SK-N-MC (cell line): Measurements from ENCODE around the gene SULT1C2.

Experiments
- DNase-seq: peaks from one replicate; pipeline ENCODE4 v3.0.0-alpha.2; 2011; ENCODE audit warnings: low read depth, low spot score
- H3K27ac ChIP-seq: fragments of 200-600 bp; sonication (generic); 2 replicates; pipeline ENCODE4 v1.5.1; 2016; ENCODE audit warnings: mixed run types
- H3K36me3 ChIP-seq: fragments of 200-600 bp; sonication (generic); 2 replicates; pipeline ENCODE4 v1.6.1; 2017; ENCODE audit warnings: antibody characterized with exemption, low read length, mixed read lengths; ENCODE audit not compliant: insufficient read depth
- H3K4me3 ChIP-seq: fragments of 200-600 bp; sonication (generic); 2 replicates; pipeline ENCODE4 v1.5.1; 2016
- H3K9ac ChIP-seq: fragments of 200-600 bp; sonication (generic); 2 replicates; pipeline ENCODE4 v1.8.0; 2017; ENCODE audit warnings: mixed run types, mixed read lengths; ENCODE audit not compliant: insufficient read length
- H3K9me3 ChIP-seq: fragments of 200-600 bp; sonication (generic); 2 replicates; pipeline ENCODE4 v1.6.1; 2017; ENCODE audit warnings: low read depth, mild to moderate bottlenecking, antibody characterized with exemption, low read length, moderate library complexity, mixed read lengths
- EZH2 ChIP-seq: fragments of 200-600 bp; sonication (generic); IDR thresholded peaks from one replicate; pipeline ENCODE4 v1.6.1; 2017; ENCODE audit warnings: antibody characterized with exemption
- FOXP2 ChIP-seq: optimal IDR thresholded peaks from 2 replicates; pipeline ENCODE3; 2011; ENCODE audit warnings: mild to moderate bottlenecking, moderate library complexity; ENCODE audit not compliant: insufficient read depth; ENCODE audit errors: extremely low read length, control extremely low read depth
- POLR2AphosphoS5 ChIP-seq: IDR thresholded peaks from 2 replicates; pipeline ENCODE4 v1.6.1; 2012; ENCODE audit warnings: mild to moderate bottlenecking, low read depth, low read length, borderline replicate concordance

SULT1C2 gene

DNA sequence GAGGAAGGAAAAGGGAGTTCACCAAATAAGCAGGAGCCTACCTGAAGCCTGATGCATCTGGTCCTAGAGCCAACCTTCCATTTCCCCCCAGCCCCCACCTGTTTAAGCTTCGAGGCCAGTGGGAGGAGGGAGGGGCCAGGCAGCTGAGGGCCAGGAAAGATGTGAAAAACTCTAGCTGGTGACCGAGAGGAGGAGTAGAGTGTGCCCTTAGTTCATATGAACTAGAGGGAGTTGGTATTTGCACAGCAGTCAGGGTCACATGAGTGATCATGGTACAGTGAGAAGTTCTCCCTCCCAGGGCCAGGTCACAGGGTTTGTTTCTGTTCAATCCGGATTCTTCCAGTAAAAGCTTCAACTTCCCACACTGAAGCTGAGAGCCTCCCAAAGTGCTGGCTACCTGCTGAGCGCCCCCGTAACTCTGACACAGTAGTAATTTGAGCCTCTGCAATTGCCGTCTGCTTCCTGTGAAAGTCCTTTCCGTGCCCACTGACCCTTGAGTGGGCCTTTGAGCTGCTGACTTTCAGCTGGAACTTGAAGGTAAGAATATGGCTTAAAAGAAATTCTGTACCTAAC is at the start of gene SULT1C2:
TSS of gene SULT1C2 (plus strand) at position 362 of the 573 bp plus-strand sequence. CDS start 4,773 bp downstream, outside the sequence.
- Histone ChIP-seq H3K36me3 (no peaks in the 10 kb centered on the region), H3K4me3 (no peak within 1 kb of the TSS), H3K9ac (no peak within 1 kb of the TSS), H3K27ac (no peak within 1 kb of the TSS), H3K9me3 (no peaks in the 10 kb centered on the region)
- no peak for TF ChIP-seq EZH2
- no peak for TF ChIP-seq POLR2AphosphoS5
- TF ChIP-seq FOXP2, result no peak
- no peak for DNase-seq

- Histone ChIP-seq H3K36me3 (no peaks in the 10 kb centered on the region), H3K27ac (no peak within 1 kb of the TSS), H3K9me3 (no peaks in the 10 kb centered on the region), H3K9ac (no peak within 1 kb of the TSS), H3K4me3 (no peak within 1 kb of the TSS)
- DNase-seq, result no peak
- TF ChIP-seq EZH2, result no peak
- no peak for TF ChIP-seq POLR2AphosphoS5
- no peak for TF ChIP-seq FOXP2
These were observed 48.9 kb upstream of the SULT1C2 start, which contains the start of gene SULT1C3 for GRCh38 chr2:108239786-108240185. Gene SULT1C3, plus strand, starts transcription at chr2:108239968. Its CDS starts 7,227 bp downstream, at chr2:108247195.

DNA sequence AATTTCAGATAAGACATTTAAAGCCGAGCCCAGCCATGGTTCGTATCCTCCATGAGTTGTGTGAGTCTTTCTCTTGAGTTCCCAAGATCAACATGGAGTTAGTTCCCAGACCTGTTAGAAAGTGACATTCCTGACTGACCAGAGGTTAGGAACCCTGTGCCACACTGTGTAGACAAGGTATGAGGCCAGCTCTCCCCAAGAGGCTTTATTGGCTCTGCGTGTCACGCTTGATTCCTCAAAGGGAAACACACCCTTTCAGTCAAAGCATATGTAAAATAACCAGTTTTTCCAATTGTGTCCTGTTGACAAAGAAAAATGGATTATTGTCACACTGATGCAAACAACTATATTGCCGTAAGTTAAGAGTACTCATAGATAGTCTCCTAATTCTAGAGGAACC is 47.7 kb upstream of the SULT1C2 start:
- Histone ChIP-seq H3K9ac (no peak overlapping the region), H3K27ac (no peak overlapping the region), H3K36me3 (no peaks in the 10 kb centered on the region), H3K4me3 (no peak overlapping the region), H3K9me3 (no peaks in the 10 kb centered on the region)
- TF ChIP-seq EZH2 (no peak), POLR2AphosphoS5 (no peak), FOXP2 (no peak)
- DNase-seq, result no peak

DNA sequence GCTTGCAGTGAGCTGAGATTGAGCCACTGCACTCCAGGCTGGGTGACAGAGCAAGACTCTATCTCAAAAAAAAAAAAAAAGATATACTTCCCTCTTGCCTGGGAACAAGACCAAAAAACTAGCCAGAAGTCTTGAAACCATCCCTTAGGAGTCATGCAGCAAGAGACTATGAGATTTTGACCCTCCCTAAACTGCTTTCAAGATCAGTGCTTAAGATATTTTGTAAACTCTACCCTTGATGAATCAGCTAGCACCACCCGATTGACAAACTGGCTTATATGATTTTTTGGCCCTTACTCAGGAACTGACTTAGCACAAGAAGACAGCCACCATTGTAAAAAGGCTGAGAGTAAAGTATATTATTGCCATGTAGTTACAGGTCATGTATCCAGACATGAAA is 45.1 kb upstream of the SULT1C2 start:
- Histone ChIP-seq H3K9me3 (no peaks in the 10 kb centered on the region), H3K27ac (no peak overlapping the region), H3K4me3 (no peak overlapping the region), H3K36me3 (no peaks in the 10 kb centered on the region), H3K9ac (no peak overlapping the region)
- DNase-seq, result no peak
- TF ChIP-seq EZH2 (no peak), FOXP2 (no peak), POLR2AphosphoS5 (no peak)

GRCh38 chr2:108244667-108245414 is 43.9 kb upstream of the SULT1C2 start:
- TF ChIP-seq POLR2AphosphoS5 (no peak), EZH2 (no peak), FOXP2 (no peak)
- H3K9me3 ChIP-seq, result no peaks in the 10 kb centered on the region
- DNase-seq, result no peak
- H3K27ac ChIP-seq, result no peak overlapping the region
- H3K36me3 ChIP-seq, result no peaks in the 10 kb centered on the region
- H3K4me3 ChIP-seq, result no peak overlapping the region
- H3K9ac ChIP-seq, result no peak overlapping the region

DNA sequence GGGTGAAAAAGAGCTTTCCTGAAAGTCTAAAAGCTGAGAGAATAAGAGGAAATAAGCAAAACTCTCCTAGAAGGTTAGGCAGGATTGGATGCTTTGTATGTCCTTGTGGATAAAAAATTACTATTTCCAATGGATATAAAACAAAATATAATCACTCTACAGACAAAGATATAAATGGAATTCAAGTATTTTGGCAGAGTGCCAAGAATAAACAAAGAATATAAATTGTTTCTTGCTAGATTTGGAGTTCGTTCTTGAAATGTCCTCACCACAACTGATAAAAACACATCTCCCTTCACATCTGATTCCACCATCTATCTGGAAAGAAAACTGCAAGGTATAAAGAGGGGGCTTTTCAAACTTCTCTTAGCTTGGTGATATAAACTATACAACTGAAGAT is 35.6 kb upstream of the SULT1C2 start:
- no peak overlapping the region for H3K4me3 ChIP-seq
- no peak for DNase-seq
- no peaks in the 10 kb centered on the region for H3K9me3 ChIP-seq
- TF ChIP-seq EZH2, result no peak
- TF ChIP-seq FOXP2, result no peak
- TF ChIP-seq POLR2AphosphoS5, result no peak
- H3K9ac ChIP-seq, result no peak overlapping the region
- H3K36me3 ChIP-seq, result no peaks in the 10 kb centered on the region
- H3K27ac ChIP-seq, result no peak overlapping the region

DNA sequence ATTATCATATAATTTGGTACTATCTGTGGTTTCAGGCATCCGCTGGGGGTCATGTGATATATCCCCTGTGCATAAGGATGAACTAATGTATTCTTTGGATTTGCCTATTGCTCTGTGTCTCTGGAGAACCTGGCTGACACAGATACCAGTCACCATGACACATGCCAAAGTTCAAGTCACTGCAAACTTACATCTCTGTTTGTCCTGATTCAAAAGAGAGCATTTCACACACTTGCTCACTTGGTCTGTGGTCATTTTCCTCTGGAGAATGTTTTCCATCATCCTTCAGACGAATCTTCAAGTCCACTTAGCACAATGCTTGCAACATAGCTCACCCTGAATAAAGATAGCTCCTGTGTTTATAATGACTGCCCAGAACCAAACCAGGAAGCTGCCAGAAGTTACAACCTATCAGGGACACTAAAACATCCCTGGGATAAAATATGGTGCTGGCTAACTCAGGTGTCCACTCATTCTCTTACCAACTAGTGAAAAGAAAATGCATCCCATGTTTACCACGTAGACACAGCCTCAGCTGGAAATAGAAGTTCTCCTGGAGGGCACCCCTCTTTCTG is 30.9 kb upstream of the SULT1C2 start:
- Histone ChIP-seq H3K36me3 (no peaks in the 10 kb centered on the region), H3K9ac (no peak overlapping the region), H3K9me3 (no peaks in the 10 kb centered on the region), H3K27ac (no peak overlapping the region), H3K4me3 (no peak overlapping the region)
- TF ChIP-seq EZH2 (no peak), FOXP2 (no peak), POLR2AphosphoS5 (no peak)
- no peak for DNase-seq

DNA sequence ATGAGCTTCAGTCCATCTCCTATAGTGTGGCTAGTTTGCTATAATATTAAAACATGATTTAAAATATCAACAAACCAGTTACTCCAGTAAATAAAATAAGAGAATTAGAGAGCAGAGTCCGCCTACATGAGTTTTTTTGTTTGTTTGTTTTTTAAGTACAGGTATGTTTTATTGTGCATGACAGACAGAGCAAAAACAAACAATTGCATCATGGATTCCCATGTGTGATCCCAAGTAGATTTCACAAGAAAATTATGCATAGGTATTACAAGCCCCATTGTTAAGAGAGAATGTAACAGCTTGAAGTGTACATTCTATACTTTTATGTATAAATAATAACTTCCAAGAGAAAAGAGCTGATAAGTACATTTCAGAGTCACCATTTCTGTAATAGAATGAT is 27.9 kb upstream of the SULT1C2 start:
- no peaks in the 10 kb centered on the region for H3K9me3 ChIP-seq
- H3K9ac ChIP-seq, result no peak overlapping the region
- no peaks in the 10 kb centered on the region for H3K36me3 ChIP-seq
- no peak overlapping the region for H3K4me3 ChIP-seq
- DNase-seq, result no peak
- TF ChIP-seq POLR2AphosphoS5 (no peak), FOXP2 (no peak), EZH2 (no peak)
- no peak overlapping the region for H3K27ac ChIP-seq
